ENCODE data around the gene TWNK.

DNA sequence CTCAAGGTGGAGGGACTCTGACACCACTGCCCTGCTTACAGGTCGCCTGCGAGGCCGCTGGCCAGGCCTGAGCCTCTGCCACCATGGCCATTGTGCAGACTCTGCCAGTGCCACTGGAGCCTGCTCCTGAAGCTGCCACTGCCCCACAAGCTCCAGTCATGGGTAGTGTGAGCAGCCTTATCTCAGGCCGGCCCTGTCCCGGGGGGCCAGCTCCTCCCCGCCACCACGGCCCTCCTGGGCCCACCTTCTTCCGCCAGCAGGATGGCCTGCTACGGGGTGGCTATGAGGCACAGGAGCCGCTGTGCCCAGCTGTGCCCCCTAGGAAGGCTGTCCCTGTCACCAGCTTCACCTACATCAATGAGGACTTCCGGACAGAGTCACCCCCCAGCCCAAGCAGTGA is 15.1 kb downstream of the TWNK start:
- TF ChIP-seq, protein P1, sequence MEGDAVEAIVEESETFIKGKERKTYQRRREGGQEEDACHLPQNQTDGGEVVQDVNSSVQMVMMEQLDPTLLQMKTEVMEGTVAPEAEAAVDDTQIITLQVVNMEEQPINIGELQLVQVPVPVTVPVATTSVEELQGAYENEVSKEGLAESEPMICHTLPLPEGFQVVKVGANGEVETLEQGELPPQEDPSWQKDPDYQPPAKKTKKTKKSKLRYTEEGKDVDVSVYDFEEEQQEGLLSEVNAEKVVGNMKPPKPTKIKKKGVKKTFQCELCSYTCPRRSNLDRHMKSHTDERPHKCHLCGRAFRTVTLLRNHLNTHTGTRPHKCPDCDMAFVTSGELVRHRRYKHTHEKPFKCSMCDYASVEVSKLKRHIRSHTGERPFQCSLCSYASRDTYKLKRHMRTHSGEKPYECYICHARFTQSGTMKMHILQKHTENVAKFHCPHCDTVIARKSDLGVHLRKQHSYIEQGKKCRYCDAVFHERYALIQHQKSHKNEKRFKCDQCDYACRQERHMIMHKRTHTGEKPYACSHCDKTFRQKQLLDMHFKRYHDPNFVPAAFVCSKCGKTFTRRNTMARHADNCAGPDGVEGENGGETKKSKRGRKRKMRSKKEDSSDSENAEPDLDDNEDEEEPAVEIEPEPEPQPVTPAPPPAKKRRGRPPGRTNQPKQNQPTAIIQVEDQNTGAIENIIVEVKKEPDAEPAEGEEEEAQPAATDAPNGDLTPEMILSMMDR (IDR thresholded peaks at IDR 0.05; ENCODE audit: low read depth, low read length) = no peak
- TF ChIP-seq EZH2phosphoT487 (IDR thresholded peaks at IDR 0.05; ENCODE audit: low read depth) = no peak

All from OCI-LY3 (cell line).